Caco-2 (cell line): Measurements from ENCODE around the gene C4orf36. TPM values are rescaled to one million over a fixed set of nuclear protein-coding genes. Genes with fewer than 3 reads are reported as not detected.

ENCODE experiments used
- BruUV-seq: library from RNA; stranded (reverse); fragments of 400-500 nt; replicated peaks from 2 replicates; lab custom pipeline; 2021; lab: Mats Ljungman, UMichigan
- CTCF ChIA-PET: fragments of 300-600 bp; sonication (Branson Sonifier 250); formaldehyde crosslinking; loops from one replicate; lab custom pipeline; 2022; ENCODE audit warnings: antibody characterized with exemption; lab: Charles Lee
- POLR2A ChIA-PET: fragments of 300-600 bp; sonication (Branson Sonifier 250); formaldehyde crosslinking; loops from one replicate; lab custom pipeline; 2022; ENCODE audit warnings: antibody characterized with exemption; lab: Charles Lee
- DNase-seq, 2 experiments: peaks; one replicate each; pipeline versions ENCODE4 v3.0.0 to v3.0.0-alpha.2; 2020 to 2022
- H3K27me3 ChIP-seq: replicated peaks from 2 replicates; pipeline ENCODE4 v1.6.0; 2011; ENCODE audit warnings: low read length; ENCODE audit not compliant: control insufficient read depth, insufficient read depth
- H3K36me3 ChIP-seq: 2 replicates; pipeline ENCODE4 v1.5.1; 2011; ENCODE audit warnings: low read length; ENCODE audit not compliant: control insufficient read depth, insufficient read depth
- H3K4me1 ChIP-seq: fragments of 250-450 bp; sonication (Bioruptor Pico); 2 replicates; pipeline ENCODE4 v1.5.1; 2020; ENCODE audit warnings: mild to moderate bottlenecking
- H3K4me3 ChIP-seq: 2 replicates; pipeline ENCODE4 v1.5.1; 2011; ENCODE audit warnings: low read depth, mild to moderate bottlenecking, control low read depth, low read length
- H3K9me3 ChIP-seq: fragments of 250-450 bp; sonication (Bioruptor Pico); 2 replicates; pipeline ENCODE4 v1.5.1; 2020; ENCODE audit warnings: mild to moderate bottlenecking, moderate library complexity
- H3K27ac Mint-ChIP-seq: one replicate; pipeline ENCODE4 v1.8.0; 2022; ENCODE audit warnings: mixed read lengths; ENCODE audit not compliant: unreplicated experiment
- H3K27me3 Mint-ChIP-seq: one replicate; pipeline ENCODE4 v1.8.0; 2022; ENCODE audit warnings: mixed read lengths; ENCODE audit not compliant: insufficient read depth, unreplicated experiment
- H3K36me3 Mint-ChIP-seq: one replicate; pipeline ENCODE4 v1.8.0; 2022; ENCODE audit warnings: mild to moderate bottlenecking, mixed read lengths; ENCODE audit not compliant: insufficient read depth, unreplicated experiment
- H3K4me1 Mint-ChIP-seq: one replicate; pipeline ENCODE4 v1.8.0; 2022; ENCODE audit warnings: low read depth, mixed read lengths; ENCODE audit not compliant: unreplicated experiment
- H3K4me3 Mint-ChIP-seq: one replicate; pipeline ENCODE4 v1.8.0; 2022; ENCODE audit warnings: mild to moderate bottlenecking, moderate library complexity, mixed read lengths; ENCODE audit not compliant: unreplicated experiment
- H3K9me3 Mint-ChIP-seq: one replicate; pipeline ENCODE4 v1.8.0; 2022; ENCODE audit warnings: mixed read lengths; ENCODE audit not compliant: unreplicated experiment
- CTCF ChIP-seq, 2 experiments: fragments of 200-600 bp in 1 of 2; IDR thresholded peaks; 1 replicate in 1 of 2; 2 replicates in 1 of 2; pipeline versions ENCODE4 v1.5.1 to v1.8.0; 2011 to 2022; ENCODE audit warnings: antibody characterized with exemption in 1 of 2, control low read depth in 1 of 2, inconsistent platforms in 1 of 2, low read depth in 1 of 2, low read length in 1 of 2, mild to moderate bottlenecking in 1 of 2, moderate library complexity in 1 of 2; ENCODE audit not compliant: insufficient read depth in 1 of 2, severe bottlenecking in 1 of 2, unreplicated experiment in 1 of 2
- intact Hi-C: fragments of 100-400 bp; cut with micrococcal nuclease; formaldehyde crosslinking; loops from one replicate; pipeline ENCODE4 v1.10.0; 2022; ENCODE audit not compliant: unreplicated experiment
- total RNA-seq: library from RNA; stranded (reverse); gene quantifications from 2 replicates; pipeline ENCODE4 v1.2.3, GENCODE V29; 2022

C4orf36 gene
- total RNA-seq, 1 experiment from 2014 or later, result 2.2 TPM

- POLR2A ChIA-PET, result no interaction called here
- H3K4me1 Mint-ChIP-seq, result no peaks in the 10 kb centered on the region
- intact Hi-C loops, result no loop called here
- H3K4me1 ChIP-seq, result no peaks in the 10 kb centered on the region
- H3K27me3 Mint-ChIP-seq, result no peaks in the 10 kb centered on the region
- no peak overlapping the region for H3K27ac Mint-ChIP-seq
- no peaks in the 10 kb centered on the region for H3K36me3 Mint-ChIP-seq
- no peaks in the 10 kb centered on the region for H3K36me3 ChIP-seq
- CTCF ChIA-PET, result no interaction called here
- no peaks in the 10 kb centered on the region; the same call in 1 of the 2 replicates for H3K9me3 ChIP-seq
- BruUV-seq, result no TSS peak
- H3K4me3 Mint-ChIP-seq, result no peak overlapping the region
- H3K27me3 ChIP-seq, result no peaks in the 10 kb centered on the region
- H3K4me3 ChIP-seq, result no peak overlapping the region
- H3K9me3 Mint-ChIP-seq, result no peaks in the 10 kb centered on the region
- no peak for TF ChIP-seq CTCF (IDR thresholded peaks at IDR 0.05; ENCODE audit: insufficient read depth in 1 of 2, low read depth in 1 of 2, low read length in 1 of 2, severe bottlenecking in 1 of 2, unreplicated experiment in 1 of 2)
- DNase-seq, result no peak
These were observed 51.4 kb downstream of the C4orf36 start for GRCh38 chr4:86840858-86841257.

GRCh38 chr4:86837691-86838503 is 54.3 kb downstream of the C4orf36 start:
- H3K4me3 ChIP-seq, result no peak overlapping the region
- no peaks in the 10 kb centered on the region for H3K4me1 Mint-ChIP-seq
- no peaks in the 10 kb centered on the region for H3K27me3 Mint-ChIP-seq
- no peaks in the 10 kb centered on the region for H3K9me3 ChIP-seq
- H3K9me3 Mint-ChIP-seq, result no peaks in the 10 kb centered on the region
- no peaks in the 10 kb centered on the region for H3K36me3 ChIP-seq
- ChIA-PET CTCF (no interaction called here), POLR2A (no interaction called here)
- H3K36me3 Mint-ChIP-seq, result no peaks in the 10 kb centered on the region
- H3K27me3 ChIP-seq, result no peaks in the 10 kb centered on the region
- no peak overlapping the region for H3K27ac Mint-ChIP-seq
- no peaks in the 10 kb centered on the region for H3K4me1 ChIP-seq
- no peak for TF ChIP-seq CTCF (IDR thresholded peaks at IDR 0.05; ENCODE audit: insufficient read depth in 1 of 2, low read depth in 1 of 2, low read length in 1 of 2, severe bottlenecking in 1 of 2, unreplicated experiment in 1 of 2)
- intact Hi-C loops, result no loop called here
- no peak overlapping the region for H3K4me3 Mint-ChIP-seq
- no TSS peak for BruUV-seq
- DNase-seq, result no peak

GRCh38 chr4:86835677-86836076 is 56.5 kb downstream of the C4orf36 start:
- Mint-ChIP-seq H3K4me3 (no peak overlapping the region), H3K9me3 (no peaks in the 10 kb centered on the region), H3K27me3 (no peaks in the 10 kb centered on the region), H3K36me3 (no peaks in the 10 kb centered on the region), H3K4me1 (no peaks in the 10 kb centered on the region), H3K27ac (no peak overlapping the region)
- no peak for DNase-seq
- Histone ChIP-seq H3K27me3 (no peaks in the 10 kb centered on the region), H3K36me3 (no peaks in the 10 kb centered on the region), H3K4me3 (no peak overlapping the region), H3K9me3 (no peaks in the 10 kb centered on the region), H3K4me1 (no peaks in the 10 kb centered on the region)
- intact Hi-C loops, result no loop called here
- TF ChIP-seq CTCF (IDR thresholded peaks at IDR 0.05; ENCODE audit: insufficient read depth in 1 of 2, low read depth in 1 of 2, low read length in 1 of 2, severe bottlenecking in 1 of 2, unreplicated experiment in 1 of 2), result no peak
- no TSS peak for BruUV-seq
- CTCF ChIA-PET, result no interaction called here
- POLR2A ChIA-PET, result no interaction called here
